ENCODE results near the gene LRRFIP2.
"Not testable (repeated sequence)": the region's sequence is repeated elsewhere in the genome, so short reads cannot be mapped to it uniquely, and the experiment has no call there.

The LRRFIP2 gene

GRCh38 chr3:37054370-37054769 is 120.0 kb downstream of the LRRFIP2 start:
- no peak for TF ChIP-seq CTCF (IDR thresholded peaks at IDR 0.05; ENCODE audit: low read depth, low read length)
- Histone ChIP-seq H3K9me3 (ENCODE audit: severe bottlenecking) (no peaks in the 10 kb centered on the region), H3K4me3 (ENCODE audit: low read depth, low read length) (no peak overlapping the region), H3K36me3 (peaks cover 60% of the 10 kb centered on the region), H3K27me3 (ENCODE audit: insufficient read depth, low read depth, severe bottlenecking) (no peaks in the 10 kb centered on the region), H3K27ac (no peak overlapping the region)
- DNase-seq: no peak

- peaks cover 66% of the 10 kb centered on the region for H3K36me3 ChIP-seq
- H3K27ac ChIP-seq: no peak overlapping the region
- H3K9me3 ChIP-seq (ENCODE audit: severe bottlenecking): no peaks in the 10 kb centered on the region
- TF ChIP-seq CTCF (IDR thresholded peaks at IDR 0.05; ENCODE audit: low read depth, low read length): no peak
- no peak for DNase-seq
- no peaks in the 10 kb centered on the region for H3K27me3 ChIP-seq (ENCODE audit: insufficient read depth, low read depth, severe bottlenecking)
- H3K4me3 ChIP-seq (ENCODE audit: low read depth, low read length): no peak overlapping the region
These were observed 120.6 kb downstream of the LRRFIP2 start for GRCh38 chr3:37053753-37054152.

- TF ChIP-seq CTCF (IDR thresholded peaks at IDR 0.05; ENCODE audit: low read depth, low read length): no peak
- no peak for DNase-seq
- H3K9me3 ChIP-seq (ENCODE audit: severe bottlenecking): no peaks in the 10 kb centered on the region
- no peaks in the 10 kb centered on the region for H3K27me3 ChIP-seq (ENCODE audit: insufficient read depth, low read depth, severe bottlenecking)
- H3K36me3 ChIP-seq: peaks cover 70% of the 10 kb centered on the region
- H3K27ac ChIP-seq: no peak overlapping the region
- no peak overlapping the region for H3K4me3 ChIP-seq (ENCODE audit: low read depth, low read length)
These were observed 121.0 kb downstream of the LRRFIP2 start for GRCh38 chr3:37053337-37053736.

- H3K27ac ChIP-seq: no peak overlapping the region
- H3K4me3 ChIP-seq (ENCODE audit: low read depth, low read length): no peak overlapping the region
- DNase-seq: no peak
- peaks cover 66% of the 10 kb centered on the region for H3K36me3 ChIP-seq
- TF ChIP-seq CTCF (IDR thresholded peaks at IDR 0.05; ENCODE audit: low read depth, low read length): no peak
- H3K9me3 ChIP-seq (ENCODE audit: severe bottlenecking): no peaks in the 10 kb centered on the region
- H3K27me3 ChIP-seq (ENCODE audit: insufficient read depth, low read depth, severe bottlenecking): no peaks in the 10 kb centered on the region
These were observed 121.5 kb downstream of the LRRFIP2 start for GRCh38 chr3:37052860-37053259.

- Histone ChIP-seq H3K36me3 (peaks cover 73% of the 10 kb centered on the region), H3K27ac (no peak overlapping the region), H3K4me3 (ENCODE audit: low read depth, low read length) (no peak overlapping the region), H3K27me3 (ENCODE audit: insufficient read depth, low read depth, severe bottlenecking) (no peaks in the 10 kb centered on the region), H3K9me3 (ENCODE audit: severe bottlenecking) (no peaks in the 10 kb centered on the region)
- no peak for TF ChIP-seq CTCF (IDR thresholded peaks at IDR 0.05; ENCODE audit: low read depth, low read length)
- DNase-seq: no peak
These were observed 124.1 kb downstream of the LRRFIP2 start for GRCh38 chr3:37050282-37050681.

GRCh38 chr3:37042712-37043111 is 131.7 kb downstream of the LRRFIP2 start:
- H3K36me3 ChIP-seq: peaks cover 34% of the 10 kb centered on the region
- not testable (repeated sequence) for DNase-seq; H3K27ac ChIP-seq; H3K27me3 ChIP-seq (ENCODE audit: insufficient read depth, low read depth, severe bottlenecking); H3K9me3 ChIP-seq (ENCODE audit: severe bottlenecking); H3K4me3 ChIP-seq (ENCODE audit: low read depth, low read length)

Data from WERI-Rb-1 (cell line).